ENCODE data around the gene JOSD1.

Gene JOSD1

DNA sequence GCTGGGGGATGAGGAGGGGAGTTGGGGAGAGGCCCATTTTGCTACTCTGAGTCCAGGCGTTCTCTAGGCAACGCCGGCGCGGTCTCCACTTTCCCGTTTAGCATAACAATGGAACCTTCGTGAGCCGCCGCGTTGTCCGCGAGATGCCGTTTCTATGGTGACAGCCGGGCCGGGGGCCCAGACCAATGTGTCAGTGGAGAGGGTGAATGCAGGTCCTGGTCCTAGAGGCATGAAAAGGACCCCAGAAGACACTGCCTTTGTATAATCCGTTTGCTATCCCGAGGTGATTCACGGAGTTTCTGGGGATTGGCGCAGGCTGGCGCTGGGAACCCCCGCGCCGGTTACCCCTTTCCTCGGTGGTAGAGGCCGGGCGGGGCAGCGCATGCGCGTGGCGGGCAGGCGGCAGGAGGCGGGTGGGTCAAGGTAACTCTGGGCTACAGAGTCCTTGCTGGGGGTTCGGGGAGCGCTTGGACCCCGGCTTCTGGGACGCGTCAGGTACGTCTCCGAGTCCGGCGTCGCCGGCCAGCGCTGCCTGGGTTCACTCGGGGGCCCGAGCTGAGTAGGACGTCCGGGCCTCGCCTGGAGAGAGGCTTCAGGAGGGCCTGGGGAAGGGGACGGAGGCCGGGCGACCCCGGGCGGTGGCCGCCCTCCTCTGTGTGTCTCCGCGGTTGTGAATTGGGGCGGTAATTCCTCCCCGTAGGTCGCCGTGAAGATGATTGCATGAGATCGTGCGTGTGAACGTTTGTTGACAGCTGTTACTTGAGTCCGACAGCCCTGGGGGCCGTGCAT, 44.3 kb downstream of the JOSD1 start, which contains the start of the genes CBY1 and FAM227A:
Gene CBY1 (plus strand): TSS at position 383 of the 789 bp plus-strand sequence. CDS start 11,417 bp downstream, outside the sequence.
Gene FAM227A (minus strand): TSS at position 137 of the 789 bp plus-strand sequence. CDS start 6,224 bp downstream, outside the sequence.
- TF ChIP-seq GATA3 (IDR thresholded peaks at IDR 0.05; ENCODE audit: low read depth, low read length) (no peak), GATA2 (IDR thresholded peaks at IDR 0.05; ENCODE audit: low read depth, low read length) (no peak)

DNA sequence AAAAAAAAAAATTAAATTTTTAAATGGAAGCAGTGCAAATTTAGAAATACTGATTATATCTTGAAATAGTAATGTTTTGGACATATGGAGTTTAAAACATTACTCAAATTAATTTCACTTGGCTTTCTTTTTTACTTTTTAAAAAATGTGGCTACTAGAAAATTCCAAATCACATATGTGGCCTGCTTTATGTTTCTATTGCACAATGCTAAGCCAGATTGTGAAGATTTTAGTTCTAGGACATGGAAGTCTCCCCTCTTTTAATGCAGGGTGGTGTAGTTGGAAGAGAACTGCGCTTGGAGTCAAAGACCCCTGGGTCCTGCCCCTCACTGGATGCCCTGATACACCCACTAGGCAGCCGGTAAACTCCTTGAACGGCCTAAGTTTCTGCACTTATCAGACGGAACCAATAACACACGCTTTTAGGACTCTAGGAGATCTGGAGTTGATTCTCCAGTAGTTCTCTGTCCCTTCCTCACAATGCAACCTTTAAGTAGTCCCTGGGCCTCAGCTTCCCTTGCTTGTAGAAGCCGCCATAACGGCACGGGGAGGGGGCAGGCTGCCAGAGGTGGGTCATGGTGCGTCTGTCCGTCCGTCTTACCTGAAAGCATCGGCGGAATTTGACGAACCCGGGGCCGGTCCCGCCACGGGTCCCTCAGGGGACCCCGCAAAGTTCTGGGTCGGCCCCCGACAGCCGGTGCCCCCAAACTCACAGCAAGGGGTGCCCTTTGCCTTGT, 45.1 kb downstream of the JOSD1 start:
- TF ChIP-seq GATA3 (IDR thresholded peaks at IDR 0.05; ENCODE audit: low read depth, low read length) (no peak), GATA2 (IDR thresholded peaks at IDR 0.05; ENCODE audit: low read depth, low read length) (no peak)

GRCh38 chr22:38653741-38654140, 47.0 kb downstream of the JOSD1 start:
- TF ChIP-seq GATA2 (IDR thresholded peaks at IDR 0.05; ENCODE audit: low read depth, low read length) (no peak), GATA3 (IDR thresholded peaks at IDR 0.05; ENCODE audit: low read depth, low read length) (no peak)

DNA sequence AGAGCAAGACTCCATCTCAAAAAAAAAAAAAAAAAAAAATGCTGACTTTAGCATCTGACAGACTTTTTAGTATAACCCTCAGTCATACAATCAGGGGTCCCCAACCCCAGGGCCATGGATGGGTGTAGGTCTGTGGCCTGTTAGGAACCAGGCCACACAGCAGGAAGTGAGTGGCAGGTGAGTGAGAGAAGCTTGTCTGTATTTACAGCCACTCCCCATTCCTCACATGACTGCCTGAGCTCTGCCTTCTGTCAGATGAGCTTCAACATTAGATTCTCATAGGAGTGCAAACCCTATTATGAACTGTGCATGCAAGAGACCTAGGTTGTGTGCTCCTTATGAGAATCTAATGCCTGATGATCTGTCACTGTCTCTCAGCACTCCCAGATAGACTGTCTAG, 47.9 kb downstream of the JOSD1 start:
- no peak for TF ChIP-seq GATA2 (IDR thresholded peaks at IDR 0.05; ENCODE audit: low read depth, low read length)
- TF ChIP-seq GATA3 (IDR thresholded peaks at IDR 0.05; ENCODE audit: low read depth, low read length), result no peak

DNA sequence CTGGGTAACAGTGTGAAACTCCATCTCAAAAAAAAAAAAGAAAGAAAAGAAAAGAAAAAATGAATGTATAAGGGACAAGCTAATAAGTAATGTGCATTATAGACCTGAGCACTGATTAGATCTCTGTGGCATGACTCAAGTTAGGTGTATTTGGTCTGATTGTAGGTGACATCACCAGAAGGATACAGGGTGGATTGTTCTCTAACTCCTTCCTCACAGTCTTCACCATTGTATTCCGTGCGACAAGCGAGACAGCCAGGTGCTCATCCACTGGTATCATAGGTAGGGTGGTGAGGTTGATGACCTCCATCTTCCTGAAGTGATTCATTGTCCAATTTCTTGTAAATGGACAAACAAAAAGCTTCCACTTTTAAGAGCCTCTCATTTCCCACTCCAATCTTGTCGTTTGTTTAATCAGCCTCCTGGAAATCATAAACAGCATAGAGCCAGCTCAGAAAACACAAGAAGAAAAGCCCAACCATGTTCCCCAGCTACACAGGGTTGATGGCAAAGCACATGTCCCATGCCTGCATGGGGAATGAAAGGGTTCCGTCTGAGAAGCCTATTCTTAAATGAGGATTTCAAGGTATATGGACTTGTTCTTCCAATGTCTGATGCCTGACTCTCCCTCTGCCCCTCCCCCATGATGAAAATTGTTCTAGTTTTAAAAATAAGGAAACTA, 50.8 kb downstream of the JOSD1 start:
- TF ChIP-seq GATA3 (IDR thresholded peaks at IDR 0.05; ENCODE audit: low read depth, low read length), result no peak
- TF ChIP-seq GATA2 (IDR thresholded peaks at IDR 0.05; ENCODE audit: low read depth, low read length), result no peak

GRCh38 chr22:38645430-38645829, 55.3 kb downstream of the JOSD1 start:
- TF ChIP-seq GATA3 (IDR thresholded peaks at IDR 0.05; ENCODE audit: low read depth, low read length), result no peak
- no peak for TF ChIP-seq GATA2 (IDR thresholded peaks at IDR 0.05; ENCODE audit: low read depth, low read length)

DNA sequence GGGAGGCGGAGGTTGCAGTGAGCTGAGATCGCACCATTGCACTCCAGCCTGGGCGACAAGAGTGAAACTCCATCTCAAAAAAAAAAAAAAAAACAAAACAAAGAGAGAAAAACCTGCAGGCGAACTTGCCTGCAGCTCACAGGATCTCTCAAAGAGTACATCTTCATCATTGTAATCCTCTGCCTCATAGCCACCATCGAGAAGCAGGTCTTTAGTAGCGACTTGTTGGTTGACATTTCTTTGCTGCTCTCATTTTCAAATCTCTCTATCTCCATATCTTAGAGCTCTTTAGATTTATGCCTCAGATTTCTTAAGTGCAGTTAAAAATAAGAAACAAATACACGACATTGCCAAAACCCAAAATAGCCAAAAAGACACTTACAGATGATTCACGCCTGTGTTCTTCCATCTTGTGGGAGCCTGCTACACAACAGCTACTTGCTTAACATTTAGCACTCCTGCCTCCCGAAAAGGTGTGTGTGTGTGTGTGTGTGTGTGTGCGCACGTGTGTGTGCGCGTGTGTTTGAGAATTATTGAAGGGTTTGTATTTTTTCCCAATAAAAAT, 59.2 kb downstream of the JOSD1 start:
- no peak for TF ChIP-seq GATA2 (IDR thresholded peaks at IDR 0.05; ENCODE audit: low read depth, low read length)
- no peak for TF ChIP-seq GATA3 (IDR thresholded peaks at IDR 0.05; ENCODE audit: low read depth, low read length)

DNA sequence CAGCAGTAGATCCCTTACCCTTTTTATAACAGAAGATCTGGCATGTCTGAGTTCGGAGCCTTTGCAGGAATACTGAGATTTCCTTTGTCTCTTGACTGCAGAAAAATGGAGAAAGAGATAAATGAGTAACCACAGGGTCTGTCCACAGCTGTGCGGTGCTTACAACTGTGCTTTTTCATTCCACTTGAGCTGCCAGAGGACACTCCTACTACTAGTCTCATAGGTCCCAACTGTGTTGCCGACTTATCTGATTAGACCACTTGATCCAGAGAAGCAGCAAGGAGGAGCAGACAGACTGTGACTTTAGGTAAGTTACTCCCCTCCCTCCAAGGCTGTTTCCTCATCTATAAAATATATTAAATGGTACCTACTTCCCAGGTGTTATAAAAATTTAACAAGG, 62.0 kb downstream of the JOSD1 start:
- TF ChIP-seq GATA3 (IDR thresholded peaks at IDR 0.05; ENCODE audit: low read depth, low read length) (no peak), GATA2 (IDR thresholded peaks at IDR 0.05; ENCODE audit: low read depth, low read length) (no peak)

DNA sequence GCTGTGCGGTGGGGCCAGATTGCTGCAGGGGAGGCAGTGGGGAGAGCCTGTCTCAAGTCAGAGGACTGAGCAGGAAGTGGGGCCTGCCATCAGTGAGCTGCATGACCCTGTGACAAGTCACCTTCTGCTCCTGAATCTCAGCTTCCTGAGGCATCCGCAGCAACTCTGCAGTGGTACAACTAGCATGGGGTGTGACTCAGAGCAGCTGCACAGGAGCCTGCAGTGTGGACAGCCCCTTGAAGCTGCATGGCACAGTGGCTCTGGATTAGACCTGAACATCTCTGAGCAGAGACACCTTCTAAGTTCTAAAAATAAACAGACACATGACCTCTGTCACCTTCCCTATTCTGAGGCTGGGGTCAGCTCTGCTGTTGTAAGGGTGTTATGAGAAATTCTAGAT, 62.5 kb downstream of the JOSD1 start:
- TF ChIP-seq GATA2 (IDR thresholded peaks at IDR 0.05; ENCODE audit: low read depth, low read length), result no peak
